Ishikawa (cell line): ENCODE measurements around the gene TNRC6B.

Source experiments
- CEBPB ChIP-seq: IDR thresholded peaks from 2 replicates; pipeline ENCODE4 v1.6.1; 2012
- CREB1 ChIP-seq: IDR thresholded peaks from 2 replicates; pipeline ENCODE4 v1.6.1; 2012; ENCODE audit warnings: low read depth
- EGR1 ChIP-seq: IDR thresholded peaks from 2 replicates; pipeline ENCODE4 v1.6.1; 2012
- EP300 ChIP-seq: IDR thresholded peaks from 2 replicates; pipeline ENCODE4 v1.6.1; 2012; ENCODE audit warnings: borderline replicate concordance
- FOXM1 ChIP-seq: IDR thresholded peaks from 2 replicates; pipeline ENCODE4 v1.6.1; 2012; ENCODE audit warnings: low read depth, borderline replicate concordance
- MAX ChIP-seq: IDR thresholded peaks from 2 replicates; pipeline ENCODE4 v1.6.1; 2012
- NFIC ChIP-seq: IDR thresholded peaks from 2 replicates; pipeline ENCODE4 v1.6.1; 2012
- RAD21 ChIP-seq: IDR thresholded peaks from 2 replicates; pipeline ENCODE4 v1.6.1; 2012; ENCODE audit warnings: low read depth
- REST ChIP-seq: IDR thresholded peaks from 2 replicates; pipeline ENCODE4 v1.6.1; 2012; ENCODE audit warnings: low read depth, mild to moderate bottlenecking
- TAF1 ChIP-seq: IDR thresholded peaks from 2 replicates; pipeline ENCODE4 v1.6.1; 2012; ENCODE audit warnings: low read depth, mild to moderate bottlenecking
- TCF12 ChIP-seq: IDR thresholded peaks from 2 replicates; pipeline ENCODE4 v1.6.1; 2012; ENCODE audit warnings: low read depth
- TEAD4 ChIP-seq: IDR thresholded peaks from 2 replicates; pipeline ENCODE4 v1.6.1; 2012
- USF1 ChIP-seq: IDR thresholded peaks from 2 replicates; pipeline ENCODE4 v1.6.1; 2012
- YY1 ChIP-seq: IDR thresholded peaks from 2 replicates; pipeline ENCODE4 v1.6.1; 2012; ENCODE audit warnings: low read depth
- ZBTB7A ChIP-seq: IDR thresholded peaks from 2 replicates; pipeline ENCODE4 v1.6.1; 2012; ENCODE audit warnings: low read depth

The TNRC6B gene

GRCh38 chr22:40265783-40266182 lies 88.1 kb downstream of the TNRC6B start:
- no peak for TF ChIP-seq CREB1
- no peak for TF ChIP-seq RAD21

GRCh38 chr22:40270031-40270430 lies 92.3 kb downstream of the TNRC6B start:
- TF ChIP-seq RAD21 (no peak), MAX (no peak), TEAD4 (no peak), REST (no peak), CREB1 (no peak), USF1 (no peak), TCF12 (no peak), TAF1 (no peak), FOXM1 (no peak), EGR1 (no peak), CEBPB (no peak), NFIC (no peak), YY1 (no peak), ZBTB7A (no peak), EP300 (no peak)

- TF ChIP-seq TEAD4, result no peak
These were observed 93.1 kb downstream of the TNRC6B start for GRCh38 chr22:40270748-40271373.

- TF ChIP-seq REST (no peak), TEAD4 (no peak), EP300 (no peak), ZBTB7A (no peak), TAF1 (no peak), YY1 (no peak), USF1 (no peak), FOXM1 (no peak), RAD21 (no peak), MAX (no peak), NFIC (no peak), TCF12 (no peak), CEBPB (no peak), CREB1 (no peak)
These were observed 93.7 kb downstream of the TNRC6B start for GRCh38 chr22:40271440-40271839.

- TF ChIP-seq TCF12 (no peak), USF1 (no peak), NFIC (no peak), TAF1 (no peak), EGR1 (no peak), FOXM1 (no peak), REST (no peak), TEAD4 (no peak), YY1 (no peak), ZBTB7A (no peak), RAD21 (no peak), EP300 (no peak), CEBPB (no peak), MAX (no peak), CREB1 (no peak)
These were observed 95.6 kb downstream of the TNRC6B start for GRCh38 chr22:40273319-40273718.
